ENCODE measurements around the gene SORT1. TPM values are rescaled to one million over a fixed set of nuclear protein-coding genes. Genes with fewer than 3 reads are reported as not detected.

SORT1 gene
- total and polyA plus RNA-seq, 2 of the 13 experiments (the other 11 are each of a cell fraction or from before 2014, with no cell fraction given), result 32.4 to 93.0 TPM

GRCh38 chr1:109306832-109307273, 90.9 kb downstream of the SORT1 start, which contains the start of gene MYBPHL (continued):
- TF ChIP-seq, protein P1, sequence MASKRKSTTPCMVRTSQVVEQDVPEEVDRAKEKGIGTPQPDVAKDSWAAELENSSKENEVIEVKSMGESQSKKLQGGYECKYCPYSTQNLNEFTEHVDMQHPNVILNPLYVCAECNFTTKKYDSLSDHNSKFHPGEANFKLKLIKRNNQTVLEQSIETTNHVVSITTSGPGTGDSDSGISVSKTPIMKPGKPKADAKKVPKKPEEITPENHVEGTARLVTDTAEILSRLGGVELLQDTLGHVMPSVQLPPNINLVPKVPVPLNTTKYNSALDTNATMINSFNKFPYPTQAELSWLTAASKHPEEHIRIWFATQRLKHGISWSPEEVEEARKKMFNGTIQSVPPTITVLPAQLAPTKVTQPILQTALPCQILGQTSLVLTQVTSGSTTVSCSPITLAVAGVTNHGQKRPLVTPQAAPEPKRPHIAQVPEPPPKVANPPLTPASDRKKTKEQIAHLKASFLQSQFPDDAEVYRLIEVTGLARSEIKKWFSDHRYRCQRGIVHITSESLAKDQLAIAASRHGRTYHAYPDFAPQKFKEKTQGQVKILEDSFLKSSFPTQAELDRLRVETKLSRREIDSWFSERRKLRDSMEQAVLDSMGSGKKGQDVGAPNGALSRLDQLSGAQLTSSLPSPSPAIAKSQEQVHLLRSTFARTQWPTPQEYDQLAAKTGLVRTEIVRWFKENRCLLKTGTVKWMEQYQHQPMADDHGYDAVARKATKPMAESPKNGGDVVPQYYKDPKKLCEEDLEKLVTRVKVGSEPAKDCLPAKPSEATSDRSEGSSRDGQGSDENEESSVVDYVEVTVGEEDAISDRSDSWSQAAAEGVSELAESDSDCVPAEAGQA (IDR thresholded peaks at IDR 0.05; ENCODE audit: low read depth), result no peak
- TF ChIP-seq, protein P1 (CRISPR knock-in tag; IDR thresholded peaks at IDR 0.05; ENCODE audit: borderline replicate concordance), result no peak
- peak; percentile 47; the same call in 1 of the 2 replicates for TF ChIP-seq ZFY (CRISPR knock-in tag; IDR thresholded peaks at IDR 0.05)
- TF ChIP-seq PHF8 (CRISPR knock-in tag; IDR thresholded peaks at IDR 0.05), result no peak
- no peak for TF ChIP-seq ARID2 (CRISPR knock-in tag; IDR thresholded peaks at IDR 0.05; ENCODE audit: borderline replicate concordance)
- no peak for TF ChIP-seq ZNF790 (CRISPR knock-in tag; IDR thresholded peaks at IDR 0.05; ENCODE audit: borderline replicate concordance)
- TF ChIP-seq HCFC1 (IDR thresholded peaks at IDR 0.05; ENCODE audit: low read depth, low read length), result no peak
- no peak for TF ChIP-seq SOX5 (CRISPR knock-in tag; IDR thresholded peaks at IDR 0.05; ENCODE audit: borderline replicate concordance)
- TF ChIP-seq MNT (IDR thresholded peaks at IDR 0.05), result no peak
- TF ChIP-seq HOXA5 (CRISPR knock-in tag; IDR thresholded peaks at IDR 0.05), result no peak
- TF ChIP-seq KDM2A (CRISPR knock-in tag; IDR thresholded peaks at IDR 0.05; ENCODE audit: borderline replicate concordance, low read depth), result no peak
- no peak for TF ChIP-seq ZFP36 (IDR thresholded peaks at IDR 0.05; ENCODE audit: borderline replicate concordance, low read depth, low read length, partially characterized antibody)
- TF ChIP-seq, protein P2, sequence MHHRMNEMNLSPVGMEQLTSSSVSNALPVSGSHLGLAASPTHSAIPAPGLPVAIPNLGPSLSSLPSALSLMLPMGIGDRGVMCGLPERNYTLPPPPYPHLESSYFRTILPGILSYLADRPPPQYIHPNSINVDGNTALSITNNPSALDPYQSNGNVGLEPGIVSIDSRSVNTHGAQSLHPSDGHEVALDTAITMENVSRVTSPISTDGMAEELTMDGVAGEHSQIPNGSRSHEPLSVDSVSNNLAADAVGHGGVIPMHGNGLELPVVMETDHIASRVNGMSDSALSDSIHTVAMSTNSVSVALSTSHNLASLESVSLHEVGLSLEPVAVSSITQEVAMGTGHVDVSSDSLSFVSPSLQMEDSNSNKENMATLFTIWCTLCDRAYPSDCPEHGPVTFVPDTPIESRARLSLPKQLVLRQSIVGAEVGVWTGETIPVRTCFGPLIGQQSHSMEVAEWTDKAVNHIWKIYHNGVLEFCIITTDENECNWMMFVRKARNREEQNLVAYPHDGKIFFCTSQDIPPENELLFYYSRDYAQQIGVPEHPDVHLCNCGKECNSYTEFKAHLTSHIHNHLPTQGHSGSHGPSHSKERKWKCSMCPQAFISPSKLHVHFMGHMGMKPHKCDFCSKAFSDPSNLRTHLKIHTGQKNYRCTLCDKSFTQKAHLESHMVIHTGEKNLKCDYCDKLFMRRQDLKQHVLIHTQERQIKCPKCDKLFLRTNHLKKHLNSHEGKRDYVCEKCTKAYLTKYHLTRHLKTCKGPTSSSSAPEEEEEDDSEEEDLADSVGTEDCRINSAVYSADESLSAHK (CRISPR knock-in tag; IDR thresholded peaks at IDR 0.05; ENCODE audit: borderline replicate concordance), result no peak
- TF ChIP-seq ESRRA (CRISPR knock-in tag; IDR thresholded peaks at IDR 0.05; ENCODE audit: low read depth), result no peak
- TF ChIP-seq, protein P3, sequence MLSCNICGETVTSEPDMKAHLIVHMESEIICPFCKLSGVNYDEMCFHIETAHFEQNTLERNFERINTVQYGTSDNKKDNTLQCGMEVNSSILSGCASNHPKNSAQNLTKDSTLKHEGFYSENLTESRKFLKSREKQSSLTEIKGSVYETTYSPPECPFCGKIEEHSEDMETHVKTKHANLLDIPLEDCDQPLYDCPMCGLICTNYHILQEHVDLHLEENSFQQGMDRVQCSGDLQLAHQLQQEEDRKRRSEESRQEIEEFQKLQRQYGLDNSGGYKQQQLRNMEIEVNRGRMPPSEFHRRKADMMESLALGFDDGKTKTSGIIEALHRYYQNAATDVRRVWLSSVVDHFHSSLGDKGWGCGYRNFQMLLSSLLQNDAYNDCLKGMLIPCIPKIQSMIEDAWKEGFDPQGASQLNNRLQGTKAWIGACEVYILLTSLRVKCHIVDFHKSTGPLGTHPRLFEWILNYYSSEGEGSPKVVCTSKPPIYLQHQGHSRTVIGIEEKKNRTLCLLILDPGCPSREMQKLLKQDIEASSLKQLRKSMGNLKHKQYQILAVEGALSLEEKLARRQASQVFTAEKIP (CRISPR knock-in tag; IDR thresholded peaks at IDR 0.05; ENCODE audit: borderline replicate concordance), result no peak
- TF ChIP-seq ATM (IDR thresholded peaks at IDR 0.05; ENCODE audit: borderline replicate concordance), result no peak
- no peak for TF ChIP-seq CREB1 (IDR thresholded peaks at IDR 0.05)
- TF ChIP-seq CREB1 (CRISPR knock-in tag; IDR thresholded peaks at IDR 0.05), result no peak; the same call in 1 of the 2 replicates
- TF ChIP-seq JUN (CRISPR knock-in tag; IDR thresholded peaks at IDR 0.05), result no peak
- no peak for TF ChIP-seq ZNF232 (CRISPR knock-in tag; IDR thresholded peaks at IDR 0.05; ENCODE audit: borderline replicate concordance)
